Gastroesophageal sphincter (tissue), 3 donors: ENCODE results near the gene FPR3.

Experiments used
- CTCF ChIP-seq, 4 experiments: fragments of 200-600 bp in 2 of 4; fragments of 450-650 bp in 2 of 4; sonication (generic) in 1 of 4; IDR thresholded peaks; one replicate each; pipeline ENCODE4 v1.5.1; 2017 to 2019; ENCODE audit warnings: antibody characterized with exemption in 4 of 4, mild to moderate bottlenecking in 2 of 4, moderate library complexity in 2 of 4
- POLR2A ChIP-seq, 2 donors: fragments of 450-650 bp; IDR thresholded peaks; one replicate each; pipeline ENCODE4 v1.6.1; 2017; ENCODE audit warnings: antibody characterized with exemption in 2 of 2, mild to moderate bottlenecking in 2 of 2, moderate library complexity in 1 of 2

GRCh38 chr19:51822325-51822724 lies 27.4 kb downstream of the FPR3 start:
- no peak for TF ChIP-seq CTCF (IDR thresholded peaks at IDR 0.05)
- no peak for TF ChIP-seq POLR2A (IDR thresholded peaks at IDR 0.05)
